ENCODE results near the gene CCL8. TPM values are rescaled to one million over a fixed set of nuclear protein-coding genes. Genes with fewer than 3 reads are reported as not detected.

CCL8 gene
- total and polyA plus RNA-seq, 10 of the 15 experiments (the other 5 are each of a cell fraction or from before 2014, with no cell fraction given): not detected

DNA sequence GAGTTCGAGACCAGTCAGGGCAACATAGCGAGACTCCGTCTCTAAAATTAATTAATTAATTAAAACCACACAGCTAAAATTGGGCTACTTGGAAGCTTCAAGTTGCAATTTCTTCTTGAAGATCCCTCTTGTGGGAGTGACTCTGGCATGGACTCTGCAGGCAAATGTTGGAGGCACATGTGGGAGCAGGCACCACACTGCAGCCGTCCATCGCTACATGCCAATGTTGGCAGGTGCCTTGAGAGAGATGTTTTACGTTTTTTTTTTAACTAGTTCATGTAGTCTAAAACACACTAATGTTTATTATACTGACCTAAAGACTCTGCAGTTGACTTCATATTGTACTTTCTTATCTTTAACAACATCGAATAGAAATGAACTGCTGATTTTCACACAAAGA is 7.9 kb upstream of the CCL8 start:
- no peak overlapping the region for H3K4me3 ChIP-seq
- TF ChIP-seq POU2F2 (IDR thresholded peaks at IDR 0.05; ENCODE audit: borderline replicate concordance, low read depth, low read length) (no peak), TCF3 (IDR thresholded peaks at IDR 0.05; ENCODE audit: borderline replicate concordance, insufficient read depth, low read depth, low read length) (no peak), ETV6 (conservative IDR thresholded peaks at IDR 0.05 in 1 of 2, IDR thresholded peaks at IDR 0.05 in 1 of 2; ENCODE audit: borderline replicate concordance in 1 of 2, low read depth in 1 of 2) (no peak), FOXM1 (IDR thresholded peaks at IDR 0.05; ENCODE audit: low read depth, low read length) (no peak), CHD4 (IDR thresholded peaks at IDR 0.05) (no peak), KDM1A (IDR thresholded peaks at IDR 0.05; ENCODE audit: borderline replicate concordance) (no peak), ZNF24 (IDR thresholded peaks at IDR 0.05) (no peak), MEF2A (IDR thresholded peaks at IDR 0.05; ENCODE audit: insufficient read depth, low read depth, low read length) (no peak), JUND (IDR thresholded peaks at IDR 0.05; ENCODE audit: low read depth, low read length) (no peak), RBBP5 (conservative IDR thresholded peaks at IDR 0.05) (no peak), SIX5 (IDR thresholded peaks at IDR 0.05; ENCODE audit: low read depth, low read length, severe bottlenecking) (no peak), TARDBP (IDR thresholded peaks at IDR 0.05; ENCODE audit: borderline replicate concordance) (no peak)
- TF ChIP-seq, protein P1, sequence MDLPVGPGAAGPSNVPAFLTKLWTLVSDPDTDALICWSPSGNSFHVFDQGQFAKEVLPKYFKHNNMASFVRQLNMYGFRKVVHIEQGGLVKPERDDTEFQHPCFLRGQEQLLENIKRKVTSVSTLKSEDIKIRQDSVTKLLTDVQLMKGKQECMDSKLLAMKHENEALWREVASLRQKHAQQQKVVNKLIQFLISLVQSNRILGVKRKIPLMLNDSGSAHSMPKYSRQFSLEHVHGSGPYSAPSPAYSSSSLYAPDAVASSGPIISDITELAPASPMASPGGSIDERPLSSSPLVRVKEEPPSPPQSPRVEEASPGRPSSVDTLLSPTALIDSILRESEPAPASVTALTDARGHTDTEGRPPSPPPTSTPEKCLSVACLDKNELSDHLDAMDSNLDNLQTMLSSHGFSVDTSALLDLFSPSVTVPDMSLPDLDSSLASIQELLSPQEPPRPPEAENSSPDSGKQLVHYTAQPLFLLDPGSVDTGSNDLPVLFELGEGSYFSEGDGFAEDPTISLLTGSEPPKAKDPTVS (IDR thresholded peaks at IDR 0.05; ENCODE audit: low read depth, low read length): no peak
- TF ChIP-seq, protein P2, sequence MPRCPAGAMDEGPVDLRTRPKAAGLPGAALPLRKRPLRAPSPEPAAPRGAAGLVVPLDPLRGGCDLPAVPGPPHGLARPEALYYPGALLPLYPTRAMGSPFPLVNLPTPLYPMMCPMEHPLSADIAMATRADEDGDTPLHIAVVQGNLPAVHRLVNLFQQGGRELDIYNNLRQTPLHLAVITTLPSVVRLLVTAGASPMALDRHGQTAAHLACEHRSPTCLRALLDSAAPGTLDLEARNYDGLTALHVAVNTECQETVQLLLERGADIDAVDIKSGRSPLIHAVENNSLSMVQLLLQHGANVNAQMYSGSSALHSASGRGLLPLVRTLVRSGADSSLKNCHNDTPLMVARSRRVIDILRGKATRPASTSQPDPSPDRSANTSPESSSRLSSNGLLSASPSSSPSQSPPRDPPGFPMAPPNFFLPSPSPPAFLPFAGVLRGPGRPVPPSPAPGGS (IDR thresholded peaks at IDR 0.05; ENCODE audit: borderline replicate concordance, insufficient read depth, low read depth, low read length, poor library complexity, severe bottlenecking): no peak
- ChIA-PET CTCF (no interaction called here), RAD21 (ENCODE audit: unreplicated experiment) (no interaction called here), SMC1A (ENCODE audit: uncharacterized antibody, unreplicated experiment) (no interaction called here), POLR2A (no interaction called here)
- no peaks in the 10 kb centered on the region for H4K20me1 ChIP-seq (ENCODE audit: control insufficient read depth, insufficient read depth)
- DNase-seq (ENCODE audit: low read depth, low spot score) (no peak), ATAC-seq (no peak), FAIRE-seq (no peak)
- no peak overlapping the region for H3K27ac ChIP-seq (ENCODE audit: control insufficient read depth, insufficient read depth)
- H3K79me2 ChIP-seq (ENCODE audit: control insufficient read depth, insufficient read depth, low read length): no peaks in the 10 kb centered on the region
- WGBS (ENCODE audit: insufficient coverage, insufficient replicate concordance, low lambda C conversion rate, missing lambda C conversion rate): 51% methylated on average over 7 of the region's 7 CpGs
- BruUV-seq (replicated peaks): no TSS peak
- no peaks in the 10 kb centered on the region for H3K27me3 ChIP-seq (replicated peaks in 1 of 2; ENCODE audit: control insufficient read depth in 2 of 2, insufficient read depth in 2 of 2, low read length in 1 of 2)
- H3K9ac ChIP-seq (ENCODE audit: control insufficient read depth, insufficient read depth, low read length): no peak overlapping the region
- H3K9me3 ChIP-seq (replicated peaks; ENCODE audit: control insufficient read depth, insufficient read depth, low read length): no peaks in the 10 kb centered on the region
- H3K4me2 ChIP-seq (ENCODE audit: control insufficient read depth, insufficient read depth): no peak overlapping the region
- no peaks in the 10 kb centered on the region for H3K36me3 ChIP-seq (ENCODE audit: control insufficient read depth in 2 of 2, insufficient read depth in 2 of 2, low read length in 1 of 2)
- in situ Hi-C loops (cut with MboI) (no loop called here), intact Hi-C loops (cut with micrococcal nuclease; ENCODE audit: unreplicated experiment) (no loop called here)
- 0 out of 2 replicates have a peak, but pooled peaks cover 3% of the 10 kb centered on the region for H3K4me1 ChIP-seq (ENCODE audit: control insufficient read depth, insufficient read depth, low read length)
- H2AFZ ChIP-seq (ENCODE audit: control insufficient read depth, low read depth, low read length): no peak overlapping the region
